ENCODE measurements around the gene ARMC10.

DNA sequence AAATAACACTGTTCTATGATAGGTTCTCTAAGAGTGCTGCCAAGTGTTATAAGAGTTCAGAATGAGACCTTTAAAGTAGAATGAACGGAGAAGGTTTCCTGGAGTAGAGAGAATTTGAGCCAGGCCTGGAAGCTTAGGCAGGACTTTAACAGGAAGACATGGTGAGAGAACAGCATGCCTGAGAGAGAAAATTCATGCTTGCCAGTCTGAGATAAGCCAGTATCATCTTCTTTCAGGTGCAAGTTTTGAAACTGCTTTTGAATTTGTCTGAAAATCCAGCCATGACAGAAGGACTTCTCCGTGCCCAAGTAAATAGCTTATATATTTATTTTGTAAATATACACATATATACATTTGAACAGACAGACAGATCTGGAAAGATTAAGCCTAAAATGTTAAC, 22.1 kb downstream of the ARMC10 start:
- TF ChIP-seq EZH2 (IDR thresholded peaks at IDR 0.05) (no peak), POLR2AphosphoS5 (IDR thresholded peaks at IDR 0.05; ENCODE audit: borderline replicate concordance, low read depth, low read length) (no peak)
